ENCODE results near the gene MORN3.
"Not testable (repeated sequence)": the region's sequence is repeated elsewhere in the genome, so short reads cannot be mapped to it uniquely, and the experiment has no call there.

The MORN3 gene

DNA sequence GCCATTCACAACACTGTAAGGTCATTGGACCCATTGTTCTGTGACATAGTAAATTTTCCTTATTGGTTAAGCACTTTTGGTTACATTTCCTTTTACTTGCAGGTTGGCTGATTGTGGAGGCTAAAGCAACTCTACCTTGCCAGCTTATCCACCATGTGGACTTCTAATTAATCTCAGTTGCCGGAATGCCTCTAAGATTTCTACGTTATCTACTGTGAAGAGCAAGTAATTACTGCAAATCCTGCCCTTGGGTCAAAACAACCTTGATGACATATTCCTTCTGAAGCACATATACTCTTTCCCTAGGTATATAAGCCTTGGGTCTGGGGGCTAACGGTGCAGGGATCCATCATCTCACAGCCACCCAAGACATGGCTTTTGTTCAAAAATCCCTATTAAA lies 19.5 kb upstream of the MORN3 start:
- no peak for DNase-seq

DNA sequence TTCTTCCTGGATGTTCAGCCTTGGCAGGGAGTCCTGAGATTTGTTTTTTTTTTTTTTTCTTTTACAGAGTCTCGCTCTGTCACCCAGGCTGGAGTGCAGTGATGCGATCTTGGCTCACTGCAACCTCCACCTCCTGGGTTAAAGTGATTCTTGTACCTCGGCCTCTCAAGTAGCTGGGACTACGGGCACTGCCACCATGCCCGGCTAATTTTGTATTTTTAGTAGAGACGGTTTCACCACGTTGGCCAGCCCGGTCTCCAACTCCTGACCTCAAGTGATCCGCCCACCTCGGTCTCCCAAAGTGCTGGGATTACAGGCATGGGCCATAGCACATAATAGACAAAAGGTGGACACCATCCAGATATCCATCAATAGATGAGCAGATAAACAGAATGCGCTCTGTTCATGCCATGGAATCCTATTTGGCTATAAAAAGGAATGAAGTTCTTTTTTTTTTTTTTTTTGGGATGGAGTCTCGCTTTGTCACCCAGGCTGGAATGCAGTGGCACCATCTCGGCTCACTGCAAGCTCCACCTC lies 10.3 kb upstream of the MORN3 start:
- DNase-seq, result not testable (repeated sequence)

DNA sequence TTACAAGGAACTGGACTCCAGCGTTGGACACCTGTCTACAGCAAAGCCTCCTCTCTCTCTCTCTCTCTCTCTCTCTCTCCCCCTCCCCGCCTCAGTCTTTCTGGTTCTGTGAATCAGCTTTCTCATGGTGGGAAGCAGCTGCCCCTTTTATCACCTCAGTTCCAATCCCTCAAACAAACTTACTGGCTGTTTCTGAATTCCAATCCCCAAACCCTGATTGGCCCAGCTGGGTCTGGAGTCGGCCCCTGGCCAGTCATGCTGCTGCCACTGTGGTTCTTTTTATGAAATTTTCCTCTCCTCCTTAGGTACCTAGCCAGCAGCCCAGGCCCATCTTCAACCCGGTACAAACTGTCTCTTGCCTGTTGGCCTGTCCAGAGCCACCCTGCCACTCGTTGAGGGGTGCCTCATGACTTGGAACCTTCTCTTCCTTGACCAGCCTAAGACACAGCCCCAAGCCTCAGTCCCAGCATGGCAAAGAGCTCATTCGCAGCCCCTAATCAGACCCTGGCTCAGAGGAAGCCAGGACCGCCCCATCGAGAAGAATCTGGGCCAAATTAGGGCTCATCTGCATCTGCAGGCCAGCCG lies 9.4 kb upstream of the MORN3 start:
- DNase-seq, result no peak

DNA sequence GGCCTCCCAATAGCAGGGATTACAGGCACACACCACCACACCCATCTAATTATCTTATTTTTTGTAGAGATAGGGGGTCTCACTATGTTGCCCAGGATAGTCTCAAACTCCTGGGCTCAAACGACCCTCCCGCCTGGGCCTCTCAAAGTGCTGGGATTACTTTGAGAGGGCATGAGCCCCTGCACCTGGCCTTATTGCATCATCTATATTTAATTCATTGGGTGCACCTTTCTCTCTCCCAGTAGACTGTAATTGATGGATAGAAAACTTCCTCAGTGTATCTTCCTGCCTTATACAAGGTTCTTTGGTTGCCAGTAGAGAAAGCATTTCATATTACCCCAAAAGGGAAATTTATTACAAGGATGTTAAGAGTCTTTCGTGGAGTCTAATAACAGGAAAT lies 8.9 kb upstream of the MORN3 start:
- no peak for DNase-seq

DNA sequence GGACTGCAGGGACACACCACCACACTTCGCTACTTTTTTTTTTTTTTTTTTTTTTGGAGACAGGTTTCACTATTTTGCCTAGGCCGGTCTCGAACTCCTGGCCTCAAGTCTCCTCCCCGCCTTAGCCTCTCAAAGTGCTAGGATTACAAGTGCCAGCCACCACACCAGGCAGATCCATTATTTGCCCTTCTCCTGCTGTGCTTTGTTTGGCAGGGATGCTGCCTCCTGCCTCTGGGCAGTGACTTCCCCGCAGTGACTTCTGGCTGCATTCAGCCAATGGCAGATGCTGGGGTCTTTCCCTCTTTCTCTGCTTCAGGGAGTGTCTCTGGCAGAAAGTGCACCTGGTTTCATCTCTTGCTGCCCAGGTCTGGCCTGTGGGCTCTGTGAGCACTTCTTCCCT lies 6.7 kb upstream of the MORN3 start:
- DNase-seq, result no peak

DNA sequence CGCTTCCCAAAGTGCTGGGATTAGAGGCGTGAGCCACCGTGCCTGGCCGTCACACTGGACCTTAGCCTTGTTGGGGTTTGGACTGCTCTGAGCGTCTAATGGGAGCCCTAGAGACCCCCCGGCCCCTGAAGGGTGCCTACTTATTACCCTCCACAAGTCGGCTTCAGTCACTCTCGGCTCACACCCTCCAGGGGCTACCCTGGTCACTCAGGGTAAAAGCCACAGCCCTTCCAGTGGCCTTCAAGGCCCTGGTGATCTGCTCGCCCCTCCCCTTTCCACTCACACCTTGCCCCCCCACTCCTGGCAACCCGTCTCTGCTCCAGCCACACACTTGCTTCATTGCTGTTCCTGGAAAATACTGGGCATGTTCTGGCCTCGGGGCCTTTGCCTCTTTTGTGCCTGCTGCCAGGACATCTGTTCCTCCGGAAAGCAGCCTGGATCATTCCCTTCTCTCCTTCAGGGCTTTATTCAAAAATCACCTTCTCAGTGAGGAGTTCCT lies 3.6 kb upstream of the MORN3 start:
- no peak for DNase-seq

DNA sequence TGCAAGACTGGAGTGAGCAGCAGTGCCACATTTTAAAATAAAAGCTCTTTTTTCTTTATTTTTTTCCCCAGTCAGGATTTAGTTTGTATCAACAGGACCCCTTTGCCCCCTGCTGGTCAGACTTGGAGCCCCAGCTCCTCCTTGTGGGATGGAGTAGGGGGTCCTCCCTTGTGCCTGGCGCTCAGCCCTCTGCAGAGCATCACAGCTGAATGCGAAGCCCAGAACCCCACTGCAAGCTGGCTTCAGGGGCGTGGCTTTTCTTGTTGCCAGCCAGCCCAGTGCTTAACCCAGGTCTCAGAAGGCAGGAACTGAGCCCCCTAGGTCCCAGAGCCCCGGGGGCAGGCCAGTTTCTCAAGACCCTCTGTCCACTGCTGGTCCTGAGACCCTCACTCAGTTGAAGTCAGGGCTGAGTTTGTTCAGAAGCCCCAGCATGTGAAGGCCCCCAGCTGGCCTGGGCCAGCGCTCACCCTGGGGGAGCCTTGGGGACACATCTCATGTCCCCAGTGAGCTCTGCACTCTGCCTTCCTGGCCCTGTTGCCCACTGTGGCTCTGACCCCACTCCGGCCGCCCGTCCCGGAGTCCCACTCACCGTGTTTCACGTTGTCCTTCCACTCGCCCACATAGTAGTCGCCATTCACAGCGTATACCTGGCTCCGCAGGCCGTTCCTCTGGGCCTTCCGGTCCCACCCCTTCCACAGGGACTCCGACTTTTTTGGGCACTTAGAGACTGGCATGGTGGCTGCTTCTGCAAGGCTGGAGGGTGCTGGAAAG lies 519 bp downstream of the MORN3 start:
- peak in 3 of 4 experiments; percentile 21 to 49 (median 35) for DNase-seq

DNA sequence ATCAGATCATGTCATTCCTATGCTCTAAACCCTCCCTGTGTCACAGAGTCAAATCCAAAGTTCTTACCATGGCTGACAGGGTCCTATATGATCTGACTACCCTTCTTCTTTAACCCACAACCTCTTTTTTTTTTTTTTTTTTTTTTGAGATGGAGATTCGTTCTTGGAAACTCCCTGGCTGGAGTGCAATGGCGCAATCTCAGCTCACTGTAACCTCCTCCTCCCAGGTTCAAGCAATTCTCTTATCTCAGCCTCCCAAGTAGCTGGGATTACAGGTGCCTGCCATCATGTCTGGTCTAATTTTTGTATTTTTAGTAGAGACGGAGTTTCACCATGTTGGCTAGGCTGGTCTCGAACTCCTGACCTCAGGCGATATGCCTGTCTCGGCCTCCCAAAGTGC lies 2.6 kb downstream of the MORN3 start:
- not testable (repeated sequence) for DNase-seq

DNA sequence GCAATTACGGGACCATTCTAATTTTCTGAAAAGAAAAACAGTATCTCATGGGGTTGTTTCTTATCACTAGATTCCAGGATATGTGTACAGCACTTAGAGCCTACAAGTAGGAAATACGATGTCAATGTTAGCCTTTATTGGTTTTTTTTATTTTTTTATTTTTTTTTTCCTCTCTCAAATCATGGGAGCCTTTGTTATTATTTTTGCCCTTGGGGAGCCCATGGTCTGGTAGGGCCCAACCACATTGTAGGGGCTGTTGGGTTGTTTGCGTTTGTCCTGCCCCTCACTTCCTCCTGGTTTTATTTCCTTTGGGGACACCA lies 5.9 kb downstream of the MORN3 start:
- DNase-seq, result no peak

DNA sequence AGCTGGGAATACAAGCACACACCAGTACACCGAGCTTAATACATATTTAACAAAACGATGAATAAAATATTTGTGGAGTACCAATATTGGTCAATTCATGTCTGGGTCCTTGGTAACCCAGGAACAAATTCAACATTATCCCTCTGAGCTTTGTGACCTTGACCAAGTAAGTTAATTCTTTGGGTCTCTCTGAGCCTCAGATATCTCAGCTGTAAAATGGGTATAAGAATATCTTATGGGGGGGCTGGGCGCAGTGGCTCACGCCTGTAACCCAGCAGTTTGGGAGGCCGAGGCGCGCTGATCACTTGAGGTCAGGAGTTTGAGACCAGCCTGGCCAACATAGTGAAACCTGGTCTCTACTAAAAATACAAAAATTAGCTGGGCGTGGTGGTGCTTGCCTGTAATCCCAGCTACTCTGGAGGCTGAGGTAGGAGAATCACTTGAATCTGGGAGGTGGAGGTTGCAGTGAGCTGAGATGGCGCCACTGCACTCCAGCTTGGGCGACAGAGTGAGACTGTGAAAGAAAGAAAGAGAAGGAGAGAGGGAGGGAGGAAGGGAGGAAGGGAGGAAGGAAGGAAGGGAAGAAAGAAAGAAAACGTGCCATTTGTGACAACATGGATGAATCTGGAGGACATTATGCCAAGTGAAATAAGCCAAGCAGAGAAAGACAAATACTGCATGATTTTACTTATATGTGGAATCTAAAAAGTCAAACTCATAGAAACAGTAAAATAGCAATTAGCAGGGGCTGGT lies 7.9 kb downstream of the MORN3 start:
- DNase-seq, result not testable (repeated sequence)

DNA sequence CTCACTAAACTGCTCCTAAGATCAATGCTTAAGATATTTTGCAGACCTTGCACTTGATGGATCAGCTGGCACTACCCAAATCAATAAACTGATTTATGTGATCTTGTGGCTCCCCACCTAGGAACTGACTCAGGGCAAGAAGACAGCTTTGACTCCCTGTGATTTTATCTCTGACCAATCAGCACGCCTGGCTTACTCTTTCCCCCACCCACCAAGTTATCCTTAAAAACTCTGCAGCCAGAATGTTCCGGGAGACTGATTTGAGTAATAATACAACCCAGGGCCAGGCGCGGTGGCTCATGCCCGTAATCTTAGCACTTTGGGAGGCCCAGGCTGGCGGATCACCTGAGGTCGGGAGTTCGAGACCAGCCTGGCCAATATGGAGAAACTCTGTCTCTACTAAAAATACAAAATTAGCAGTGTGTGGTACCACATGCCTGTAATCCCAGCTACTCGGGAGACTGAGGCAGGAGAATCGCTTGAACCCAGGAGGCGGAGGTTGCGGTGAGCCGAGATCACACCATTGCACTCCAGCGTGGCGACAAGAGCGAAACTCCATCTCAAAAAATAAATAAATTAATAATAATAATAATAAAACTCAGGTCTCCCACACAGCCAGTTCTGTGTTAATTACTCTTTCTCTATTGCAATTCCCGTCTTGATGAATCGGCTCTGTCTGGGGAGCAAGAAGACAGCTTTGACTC lies 12.0 kb downstream of the MORN3 start:
- DNase-seq, result no peak

DNA sequence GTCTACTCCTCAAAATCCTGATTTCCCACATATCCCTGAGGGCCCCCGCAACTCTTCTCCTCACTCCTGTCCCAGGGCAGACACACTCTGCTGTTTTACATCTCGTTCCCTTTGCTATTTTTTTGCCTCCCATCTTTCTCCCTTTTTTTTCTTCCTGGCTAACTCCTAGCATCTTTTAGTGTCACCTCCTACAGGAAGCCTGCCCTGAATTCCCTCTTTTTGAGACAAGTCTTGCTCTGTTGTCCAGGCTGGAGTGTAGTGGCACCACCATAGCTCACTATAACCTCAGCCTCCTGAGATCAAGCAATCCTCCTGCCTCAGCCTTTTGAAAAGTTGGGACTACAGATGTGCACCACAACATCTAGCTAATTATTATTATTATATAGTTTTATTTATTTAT lies 13.3 kb downstream of the MORN3 start:
- no peak for DNase-seq

DNA sequence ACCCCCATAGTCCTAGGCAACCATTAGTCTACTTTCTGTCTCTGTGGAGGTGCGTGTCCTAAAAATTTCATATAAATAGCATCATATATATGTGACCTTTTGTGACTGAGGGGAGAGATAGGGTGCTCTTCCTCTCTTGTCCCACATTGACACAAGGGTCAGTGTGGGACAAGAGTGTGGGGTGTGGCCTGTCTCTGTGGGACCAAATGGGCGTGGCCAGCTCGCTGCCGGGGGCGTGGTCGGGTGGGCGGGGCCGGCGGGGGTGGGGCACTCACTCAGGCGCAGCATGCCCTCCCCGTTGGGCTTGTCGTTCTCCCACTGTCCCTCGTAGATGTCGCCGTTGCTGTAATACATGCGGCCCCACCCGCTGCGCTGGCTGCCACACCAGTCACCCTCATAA lies 15.5 kb downstream of the MORN3 start:
- no peak for DNase-seq

DNA sequence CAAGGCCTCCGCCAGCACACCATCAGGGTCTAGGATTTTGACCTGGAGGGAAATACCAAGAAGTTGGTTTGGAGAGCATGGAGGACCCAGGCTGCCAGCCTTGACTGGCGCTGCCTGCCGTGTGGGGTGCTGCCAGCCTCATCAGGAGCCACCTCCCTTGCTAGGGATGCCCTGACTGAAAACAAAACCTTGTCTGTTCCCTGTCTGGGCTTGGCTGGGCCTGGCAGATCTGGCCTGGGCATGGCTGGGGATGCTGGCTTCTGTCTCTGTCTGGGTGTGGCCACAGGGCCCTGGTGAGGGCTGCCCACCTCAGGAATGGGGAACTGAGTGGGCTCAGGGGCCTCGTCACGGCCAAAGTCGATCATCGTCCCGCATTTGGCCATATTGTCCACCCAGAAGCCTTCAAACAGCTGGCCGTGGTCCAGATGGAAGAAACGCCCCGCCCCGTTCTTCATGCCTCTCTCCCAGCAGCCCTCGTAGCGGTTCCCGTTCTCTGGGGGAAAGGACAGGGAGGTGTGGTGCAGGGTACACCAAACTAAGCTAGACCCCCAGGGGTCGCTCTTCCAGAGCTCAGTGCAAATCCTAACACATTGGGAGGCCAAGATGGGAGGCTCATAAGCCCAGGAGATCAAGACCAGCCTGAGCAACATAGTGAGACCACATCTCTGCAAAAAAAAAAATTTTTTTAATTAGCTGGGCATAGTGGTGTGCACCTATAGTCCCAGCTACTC lies 16.5 kb downstream of the MORN3 start:
- no peak for DNase-seq

DNA sequence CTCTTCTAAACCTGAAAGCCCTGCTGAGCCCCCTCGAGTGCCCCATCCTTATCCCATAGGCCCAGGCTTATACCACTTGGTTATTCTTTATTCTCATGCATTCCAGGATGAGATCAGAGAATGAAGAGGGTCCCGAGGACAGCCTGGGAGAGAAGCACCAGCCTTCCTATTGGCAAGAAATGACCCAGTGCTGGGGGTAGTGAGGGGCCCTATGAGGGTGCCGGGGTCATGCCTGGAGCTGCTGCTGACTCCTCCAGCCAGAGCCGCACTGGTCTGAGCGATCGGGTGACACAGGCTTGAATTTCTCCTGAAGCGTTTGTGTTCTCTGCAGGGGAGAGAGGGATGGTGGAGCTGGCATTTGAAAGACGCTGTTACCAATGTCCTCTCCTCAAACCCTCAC lies 18.1 kb downstream of the MORN3 start:
- no peak for DNase-seq

DNA sequence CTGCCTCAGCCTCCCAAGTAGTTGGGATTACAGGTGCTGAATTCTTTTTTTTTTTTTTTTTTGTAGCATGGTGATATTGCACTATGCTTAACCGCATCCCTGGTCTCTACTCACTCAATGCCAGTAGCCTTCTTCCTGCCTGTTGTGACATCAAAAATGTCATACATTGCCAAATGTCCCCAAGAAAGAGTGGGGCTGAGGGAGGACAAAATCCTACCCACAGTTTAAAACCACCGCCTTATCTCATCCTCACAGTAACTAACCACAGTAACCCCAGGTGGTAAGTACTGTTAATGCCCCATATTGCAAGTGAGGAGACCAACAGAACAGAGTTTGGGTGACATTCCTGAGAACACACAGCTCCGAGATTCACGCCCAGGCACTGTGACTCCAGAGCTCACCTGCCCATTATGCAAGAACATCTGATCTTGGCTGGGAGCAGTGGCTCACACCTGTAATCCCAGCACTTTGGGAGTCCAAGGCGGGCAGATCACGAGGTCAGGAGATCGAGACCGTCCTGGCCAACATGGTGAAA lies 19.6 kb downstream of the MORN3 start:
- no peak for DNase-seq

DNA sequence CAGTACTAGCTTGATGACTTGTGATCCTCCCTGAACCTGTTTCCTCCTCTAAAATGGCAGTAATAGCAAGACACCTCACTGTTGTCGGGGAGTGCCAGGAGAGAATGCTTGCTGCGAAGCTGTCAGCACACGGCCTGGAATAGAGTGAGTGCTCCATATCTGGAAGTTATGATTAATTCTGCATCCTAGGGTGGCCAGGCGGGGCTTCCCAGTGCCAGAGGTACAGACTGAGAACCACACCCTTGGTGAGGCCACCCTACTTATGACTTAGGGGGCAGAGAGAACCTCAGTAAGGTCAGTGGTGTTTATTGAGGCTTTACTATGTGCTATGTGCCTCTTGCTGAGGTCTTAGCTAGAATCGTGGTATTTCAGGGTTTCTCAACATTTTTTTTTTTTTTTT lies 20.1 kb downstream of the MORN3 start:
- no peak for DNase-seq

DNA sequence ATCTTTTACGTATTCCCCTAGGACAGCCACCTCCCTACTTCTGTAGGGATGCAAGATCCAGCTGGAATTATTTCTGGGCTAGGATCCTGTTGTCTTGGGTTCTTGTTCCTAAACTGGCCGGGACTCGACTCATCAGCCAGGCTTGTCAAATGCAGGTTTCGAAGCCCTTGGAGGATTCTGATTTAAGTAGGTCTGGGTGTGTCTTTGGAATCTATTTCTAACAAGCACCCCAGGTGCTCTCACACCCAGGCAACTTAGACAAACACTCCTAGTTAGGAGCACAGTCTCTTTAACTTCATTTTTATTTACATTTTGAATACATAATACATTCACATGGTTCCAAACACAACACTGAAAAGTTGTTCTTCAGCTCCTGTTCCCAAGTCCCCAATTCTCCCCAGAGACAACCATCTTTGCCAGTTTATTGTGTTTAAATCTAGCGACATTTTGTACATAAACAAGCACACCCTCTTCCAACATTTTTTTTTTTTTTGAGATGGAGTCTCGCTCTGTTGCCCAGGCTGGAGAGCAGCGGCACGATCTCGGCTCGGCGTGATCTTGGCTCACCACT lies 20.9 kb downstream of the MORN3 start:
- DNase-seq, result no peak

DNA sequence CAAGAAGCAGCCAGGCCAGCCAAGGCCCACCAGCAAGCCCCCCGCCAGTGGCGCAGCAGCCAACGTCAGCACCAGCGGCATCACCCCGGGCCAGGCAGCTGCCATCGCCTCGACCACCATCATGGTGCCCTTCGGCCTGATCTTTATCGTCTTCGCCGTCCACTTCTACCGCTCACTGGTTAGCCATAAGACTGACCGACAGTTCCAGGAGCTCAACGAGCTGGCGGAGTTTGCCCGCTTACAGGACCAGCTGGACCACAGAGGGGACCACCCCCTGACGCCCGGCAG lies 28.2 kb downstream of the MORN3 start:
- DNase-seq, result no peak

DNA sequence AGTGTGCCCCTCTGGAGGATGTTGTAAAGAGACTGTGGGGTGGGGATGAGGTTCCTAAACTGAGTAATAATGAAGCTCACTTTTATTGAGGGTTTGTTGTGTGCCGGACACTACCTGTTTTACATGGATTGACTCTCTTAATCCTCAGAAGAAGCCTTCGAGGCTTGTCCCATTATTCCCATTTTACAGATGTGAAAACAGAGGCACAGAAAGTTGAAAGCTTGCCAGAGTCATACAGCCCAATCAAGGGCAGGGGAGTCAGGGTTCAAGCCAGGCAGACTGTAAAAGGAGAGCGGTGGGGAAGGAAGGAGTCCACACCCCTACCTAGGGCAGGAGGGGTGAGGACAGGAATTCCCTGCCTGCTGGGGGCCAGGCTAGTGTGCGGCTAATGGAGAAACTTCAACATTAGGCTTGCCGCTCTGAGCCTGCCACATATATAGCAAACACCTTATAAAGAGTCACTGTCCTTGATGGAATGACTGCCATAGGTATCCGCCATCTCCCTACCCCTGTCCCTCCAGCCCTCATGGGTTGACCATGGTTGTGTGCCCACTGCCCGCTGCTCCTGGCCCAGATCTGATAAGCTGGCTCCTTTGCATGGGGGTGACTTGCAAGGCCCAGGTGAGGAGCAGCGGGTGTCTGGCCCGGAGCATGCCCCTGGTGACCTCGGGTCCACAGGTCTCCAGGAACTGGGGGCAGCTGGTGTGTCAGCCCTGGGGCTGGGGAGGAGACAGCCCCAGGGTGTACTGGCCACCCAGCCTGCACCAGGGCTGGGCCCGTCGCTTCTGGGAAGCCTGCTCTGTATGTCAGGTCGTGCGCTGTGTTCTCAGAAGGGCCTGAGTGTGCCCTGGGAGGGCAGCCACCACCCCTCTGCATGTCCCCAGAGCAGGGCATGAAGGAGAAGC lies 30.9 kb downstream of the MORN3 start:
- DNase-seq, result no peak
